Liver (tissue), 9 donors: ENCODE results near the gene CLPTM1L. TPM values are rescaled to one million over a fixed set of nuclear protein-coding genes. Genes with fewer than 3 reads are reported as not detected.
"Not testable (repeated sequence)": the region's sequence is repeated elsewhere in the genome, so short reads cannot be mapped to it uniquely, and the experiment has no call there.

ENCODE experiments used
- DNase-seq: peaks from one replicate; pipeline ENCODE4 v3.0.0-alpha.2; 2017; ENCODE audit warnings: low spot score
- H3K27ac ChIP-seq, 2 donors: one replicate each; pipeline ENCODE4 v1.7.0; 2013; ENCODE audit warnings: inconsistent platforms in 2 of 2, low read length in 2 of 2, control low read depth in 1 of 2, low read depth in 1 of 2, mild to moderate bottlenecking in 1 of 2
- H3K27me3 ChIP-seq, 4 donors: one replicate each; pipeline versions ENCODE4 v1.6.1 to v1.7.0; 2013; ENCODE audit warnings: low read length in 3 of 4, inconsistent platforms in 1 of 4, mild to moderate bottlenecking in 1 of 4, moderate library complexity in 1 of 4; ENCODE audit not compliant: control insufficient read depth in 4 of 4, insufficient read depth in 4 of 4
- H3K36me3 ChIP-seq, 4 donors: one replicate each; pipeline versions ENCODE4 v1.6.1 to v1.7.0; 2013; ENCODE audit warnings: low read length in 3 of 4, mild to moderate bottlenecking in 3 of 4, low read depth in 1 of 4, moderate library complexity in 1 of 4; ENCODE audit not compliant: control insufficient read depth in 4 of 4, insufficient read depth in 3 of 4
- H3K4me1 ChIP-seq, 4 donors: one replicate each; pipeline versions ENCODE4 v1.6.1 to v1.7.0; 2013; ENCODE audit warnings: low read length in 3 of 4, mild to moderate bottlenecking in 3 of 4, moderate library complexity in 1 of 4; ENCODE audit not compliant: control insufficient read depth in 4 of 4, insufficient read depth in 4 of 4
- H3K4me3 ChIP-seq, 3 donors: one replicate each; pipeline versions ENCODE4 v1.6.1 to v1.7.0; 2013; ENCODE audit warnings: low read length in 3 of 3, control low read depth in 1 of 3, low read depth in 1 of 3, mild to moderate bottlenecking in 1 of 3
- H3K9ac ChIP-seq, 2 donors: one replicate each; pipeline ENCODE4 v1.7.0; 2013; ENCODE audit warnings: low read length in 2 of 2, mild to moderate bottlenecking in 2 of 2, moderate library complexity in 2 of 2, control low read depth in 1 of 2, low read depth in 1 of 2
- H3K9me3 ChIP-seq, 4 donors: one replicate each; pipeline versions ENCODE4 v1.6.1 to v1.7.0; 2013; ENCODE audit warnings: low read length in 3 of 4; ENCODE audit not compliant: control insufficient read depth in 4 of 4
- CTCF ChIP-seq: fragments of 150-350 bp; IDR thresholded peaks from 2 replicates; pipeline ENCODE4 v1.5.1; 2017; ENCODE audit warnings: improper control_type of control experiment, low read depth, low read length; ENCODE audit not compliant: missing input control
- EGR1 ChIP-seq, 2 donors: IDR thresholded peaks; 2 replicates each; pipeline ENCODE4 v1.6.1; 2016 to 2018; ENCODE audit warnings: antibody characterized with exemption in 2 of 2, low read depth in 2 of 2
- FOXA1 ChIP-seq: IDR thresholded peaks from 2 replicates; pipeline ENCODE4 v1.6.1; 2016; ENCODE audit warnings: antibody characterized with exemption
- FOXA2 ChIP-seq: IDR thresholded peaks from 2 replicates; pipeline ENCODE4 v1.6.1; 2016; ENCODE audit warnings: antibody characterized with exemption
- GABPA ChIP-seq, 2 donors: IDR thresholded peaks in 1 of 2; conservative IDR thresholded peaks in 1 of 2; 2 replicates each; pipeline ENCODE4 v1.6.1; 2016; ENCODE audit warnings: antibody characterized with exemption in 2 of 2, mild to moderate bottlenecking in 1 of 2, moderate library complexity in 1 of 2
- HNF4G ChIP-seq: IDR thresholded peaks from 2 replicates; pipeline ENCODE4 v1.6.1; 2016; ENCODE audit warnings: antibody characterized with exemption
- JUND ChIP-seq, 2 donors: IDR thresholded peaks; 2 replicates each; pipeline ENCODE4 v1.6.1; 2016; ENCODE audit warnings: antibody characterized with exemption in 2 of 2
- REST ChIP-seq: IDR thresholded peaks from 2 replicates; pipeline ENCODE4 v1.6.1; 2016; ENCODE audit warnings: antibody characterized with exemption, mild to moderate bottlenecking
- SP1 ChIP-seq: IDR thresholded peaks from 2 replicates; pipeline ENCODE4 v1.6.1; 2018; ENCODE audit warnings: antibody characterized with exemption, mild to moderate bottlenecking
- WGBS: extraction: QIAGEN DNeasy Blood & Tissue Kit; methylation state at CpG from one replicate; pipeline ENCODE4 v1.1.7; 2013; 5-methylcytosine and 5-hydroxymethylcytosine counted together
- polyA plus RNA-seq, 2 donors: library from polyadenylated mRNA; stranded (reverse) in 1 of 2; unstranded in 1 of 2; fragments of 200-250 nt in 1 of 2; fragments of >200 nt in 1 of 2; fragmentation: Nextera tagmentation in 1 of 2; extraction: Ambion mirVana in 1 of 2; gene quantifications; one replicate each; pipeline versions ENCODE4 v1.2.1 to v1.2.3, GENCODE V29; 2013 to 2015
- total RNA-seq, 2 donors: library from RNA; depleted of rRNA; stranded (reverse); fragments of >200 nt; gene quantifications; one replicate each; pipeline ENCODE4 v1.2.3, GENCODE V29; 2014
- TF ChIP-seq, protein P1 (sequence below): IDR thresholded peaks from 2 replicates; pipeline ENCODE4 v1.6.1; 2016; ENCODE audit warnings: antibody characterized with exemption
- donor health status: healthy.
- donor health status: healthy.
- donor health status: healthy.
- donor health status: healthy.
- donor health status: healthy.

CLPTM1L gene
- total and polyA plus RNA-seq, 4 donors: 69.2 to 255 (median 146) TPM

DNA sequence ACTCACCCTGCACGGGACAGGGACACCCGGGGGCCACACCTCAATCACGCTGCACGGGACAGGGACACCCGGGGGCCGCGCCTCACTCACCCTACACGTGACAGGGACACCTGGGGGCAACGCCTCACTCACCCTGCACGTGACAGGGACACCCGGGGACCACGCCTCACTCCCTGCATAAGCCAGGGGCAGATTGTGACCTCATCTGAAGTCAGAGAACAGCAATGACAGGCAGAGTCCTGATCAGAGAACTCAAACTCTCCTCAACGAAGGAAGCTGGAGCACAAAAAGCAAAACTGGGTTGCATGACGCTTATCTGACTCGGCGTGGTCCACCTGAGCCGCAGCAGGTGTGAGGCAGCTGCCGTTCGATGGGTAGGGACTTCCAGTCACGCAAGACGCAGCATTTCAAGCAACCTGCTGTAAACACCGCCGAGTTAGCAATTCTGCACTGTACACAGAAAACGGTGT, 53.3 kb downstream of the CLPTM1L start:
- Histone ChIP-seq H3K27ac (no peak overlapping the region), H3K4me1 (peaks cover 2 to 8% (median 6%) of the 10 kb centered on the region in 4 donors), H3K27me3 (peaks cover 0 to 16% (median 0%) of the 10 kb centered on the region in 4 donors), H3K36me3 (no peaks in the 10 kb centered on the region), H3K9me3 (no peaks in the 10 kb centered on the region), H3K9ac (no peak overlapping the region), H3K4me3 (no peak overlapping the region)
- 77% methylated on average over 24 of the region's 24 CpGs for WGBS
- no peak for DNase-seq
- no peak for TF ChIP-seq EGR1 (IDR thresholded peaks at IDR 0.05; ENCODE audit: low read depth in 2 of 2)
- no peak for TF ChIP-seq FOXA2
- TF ChIP-seq, protein P1, sequence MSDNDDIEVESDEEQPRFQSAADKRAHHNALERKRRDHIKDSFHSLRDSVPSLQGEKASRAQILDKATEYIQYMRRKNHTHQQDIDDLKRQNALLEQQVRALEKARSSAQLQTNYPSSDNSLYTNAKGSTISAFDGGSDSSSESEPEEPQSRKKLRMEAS: no peak

- not testable (repeated sequence) for H3K4me3 ChIP-seq, H3K27ac ChIP-seq, H3K4me1 ChIP-seq, H3K36me3 ChIP-seq, DNase-seq, H3K9ac ChIP-seq, H3K9me3 ChIP-seq
- WGBS: 75% methylated on average over 24 of the region's 24 CpGs
- H3K27me3 ChIP-seq: peaks cover 0 to 13% (median 0%) of the 10 kb centered on the region in 4 donors
These were observed 53.9 kb downstream of the CLPTM1L start for GRCh38 chr5:1290956-1291355.

- not testable (repeated sequence) for H3K36me3 ChIP-seq, H3K27ac ChIP-seq, H3K4me3 ChIP-seq, H3K9ac ChIP-seq, H3K4me1 ChIP-seq, DNase-seq, H3K27me3 ChIP-seq, H3K9me3 ChIP-seq
- whole genome bisulfite sequencing: 93% methylated on average over 32 of the region's 32 CpGs
These were observed 55.3 kb downstream of the CLPTM1L start for GRCh38 chr5:1289559-1289958.

- H3K36me3 ChIP-seq: no peaks in the 10 kb centered on the region
- no peak overlapping the region for H3K9ac ChIP-seq
- H3K27ac ChIP-seq: no peak overlapping the region
- no peaks in the 10 kb centered on the region for H3K4me1 ChIP-seq
- no peak for DNase-seq
- H3K4me3 ChIP-seq: no peak overlapping the region
- H3K9me3 ChIP-seq: no peaks in the 10 kb centered on the region
- no peaks in the 10 kb centered on the region for H3K27me3 ChIP-seq
- TF ChIP-seq FOXA1: no peak
- TF ChIP-seq REST: no peak
- no peak for TF ChIP-seq SP1
- no peak for TF ChIP-seq JUND (IDR thresholded peaks at IDR 0.05)
- TF ChIP-seq CTCF: no peak
- TF ChIP-seq HNF4G: no peak
- TF ChIP-seq GABPA (IDR thresholded peaks at IDR 0.05 in 1 of 2, conservative IDR thresholded peaks at IDR 0.05 in 1 of 2): no peak
- 92% methylated on average over 37 of the region's 37 CpGs for WGBS
These were observed 56.2 kb downstream of the CLPTM1L start for GRCh38 chr5:1288439-1289335.
